Inferior parietal cortex (tissue), 1 donor: Measurements from ENCODE around the gene ATAD2B.
"Not testable (repeated sequence)": the region's sequence is repeated elsewhere in the genome, so short reads cannot be mapped to it uniquely, and the experiment has no call there.

Source experiments
- DNase-seq: peaks from one replicate; pipeline ENCODE4 v3.0.0-alpha.2; 2016; ENCODE audit errors: extremely low spot score

The ATAD2B gene

DNA sequence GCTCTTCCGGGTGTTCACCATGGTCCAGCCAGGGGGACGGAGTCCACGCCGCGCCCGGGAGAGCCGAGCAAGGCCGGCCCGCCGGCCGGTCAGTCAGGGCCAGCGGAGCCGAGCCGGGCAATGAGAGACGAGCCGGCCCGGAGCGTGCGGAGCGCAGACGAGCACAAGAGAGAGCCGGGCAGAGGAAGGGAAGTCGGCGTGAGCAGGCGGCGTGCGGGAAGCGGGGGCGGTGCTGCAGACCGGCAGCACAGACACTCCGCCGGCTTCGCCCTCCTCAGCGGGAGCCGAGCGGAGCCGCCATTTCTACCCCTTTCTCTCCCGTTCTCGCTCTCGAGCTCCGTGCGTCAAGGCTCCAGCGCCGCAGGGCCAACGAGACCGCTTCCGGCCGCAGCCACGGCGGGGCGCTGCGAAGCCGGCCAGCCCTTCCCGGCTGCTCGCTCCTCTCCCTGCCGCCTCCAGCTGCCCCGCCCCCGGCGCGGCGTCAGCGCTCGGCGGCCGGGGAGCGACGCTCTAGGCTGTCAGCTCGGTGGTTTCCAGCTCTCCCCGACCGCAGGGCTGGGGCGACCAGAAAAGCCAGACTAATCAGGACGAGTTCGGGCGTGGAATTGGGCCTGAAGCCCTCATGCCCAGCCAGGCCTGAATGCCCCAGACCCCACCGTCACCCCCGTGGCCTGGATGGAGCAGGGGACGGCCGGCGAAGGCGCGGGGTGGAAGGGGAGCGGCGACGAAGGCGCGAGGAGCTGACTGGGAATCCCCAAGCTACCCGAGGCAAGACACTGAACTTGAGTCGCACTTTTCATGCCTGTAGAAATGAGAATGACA, at the start of gene ATAD2B:
ATAD2B (minus strand) TSS at position 374 of the 822 bp plus-strand sequence; CDS start at position 21, 353 bp downstream.
- DNase-seq: peak; percentile 93

GRCh38 chr2:23967846-23968245, 40.9 kb upstream of the ATAD2B start:
- DNase-seq: no peak

DNA sequence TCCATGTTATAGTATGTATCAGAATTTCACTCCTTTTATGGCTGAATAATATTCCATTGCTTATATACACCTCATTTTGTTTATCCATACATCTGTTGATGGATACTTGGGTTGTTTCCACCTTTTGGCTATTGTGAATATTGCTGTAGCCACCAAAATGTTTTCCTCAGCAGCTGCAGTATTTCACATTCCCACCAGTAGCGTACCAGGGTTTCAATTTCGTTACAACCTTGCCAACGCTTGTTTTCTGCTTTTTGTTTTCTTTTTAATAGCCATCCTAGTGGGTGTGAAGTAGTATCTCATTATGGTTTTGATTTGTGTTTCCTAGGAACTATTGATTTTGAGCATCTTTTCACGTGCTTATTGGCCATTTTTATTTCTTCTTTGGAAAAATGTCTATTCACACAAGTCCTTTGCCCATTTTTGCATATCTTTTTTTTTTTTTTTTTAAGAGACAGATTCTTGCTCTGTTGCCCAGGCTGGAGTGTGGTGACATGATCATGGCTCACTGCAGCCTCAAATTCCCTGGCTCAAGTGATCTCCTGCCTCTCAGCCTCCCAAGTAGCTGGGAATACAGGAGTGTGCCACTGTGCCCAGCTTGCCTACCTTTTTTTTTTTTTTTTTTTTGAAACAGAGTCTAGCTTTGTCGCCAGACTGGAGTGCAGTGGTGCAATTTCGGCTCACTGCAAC, 27.5 kb upstream of the ATAD2B start:
- no peak for DNase-seq

DNA sequence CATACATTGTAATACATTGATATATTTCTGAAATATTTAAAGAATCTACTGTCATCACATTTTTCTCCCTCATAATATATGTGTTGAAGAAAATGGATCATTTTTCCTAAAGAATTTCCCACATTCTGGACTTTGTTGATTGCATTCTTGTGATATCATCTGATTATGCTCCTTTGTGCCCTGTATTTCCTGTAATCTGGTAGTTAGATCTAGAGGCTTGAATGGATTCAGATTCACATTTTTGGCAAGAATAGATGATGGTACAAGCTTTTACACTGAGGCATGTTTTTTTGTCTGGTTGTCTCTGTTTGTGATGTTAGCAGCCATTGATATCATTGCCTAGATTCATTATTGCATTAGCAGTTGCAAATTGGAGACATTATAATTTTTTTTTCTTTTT, 26.7 kb upstream of the ATAD2B start:
- DNase-seq: no peak

- not testable (repeated sequence) for DNase-seq
Observed at GRCh38 chr2:23952558-23952957, 25.6 kb upstream of the ATAD2B start.

DNA sequence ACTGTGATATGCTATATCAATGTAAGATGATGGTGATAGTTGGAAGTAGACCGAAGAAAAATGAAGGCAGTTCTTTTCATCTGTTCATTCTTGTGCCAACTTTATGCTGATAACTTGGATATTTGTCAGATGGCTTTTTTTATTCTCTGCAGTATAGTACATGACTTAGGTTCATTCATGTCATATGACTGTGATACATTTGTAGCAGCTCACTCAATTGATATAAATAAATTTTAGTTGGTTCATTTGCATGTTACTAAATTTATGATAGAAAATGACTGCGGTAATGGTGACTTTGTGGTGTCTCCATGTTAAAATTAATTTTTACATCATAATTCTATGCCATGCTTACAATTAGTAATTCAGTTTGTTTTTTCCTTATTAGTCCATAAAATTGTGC, 20.4 kb upstream of the ATAD2B start:
- no peak for DNase-seq

GRCh38 chr2:23944976-23945375, 18.1 kb upstream of the ATAD2B start:
- no peak for DNase-seq

- DNase-seq: peak; percentile 45
Observed at GRCh38 chr2:23944527-23944926, 17.6 kb upstream of the ATAD2B start.

GRCh38 chr2:23943666-23944065, 16.7 kb upstream of the ATAD2B start:
- DNase-seq: no peak

DNA sequence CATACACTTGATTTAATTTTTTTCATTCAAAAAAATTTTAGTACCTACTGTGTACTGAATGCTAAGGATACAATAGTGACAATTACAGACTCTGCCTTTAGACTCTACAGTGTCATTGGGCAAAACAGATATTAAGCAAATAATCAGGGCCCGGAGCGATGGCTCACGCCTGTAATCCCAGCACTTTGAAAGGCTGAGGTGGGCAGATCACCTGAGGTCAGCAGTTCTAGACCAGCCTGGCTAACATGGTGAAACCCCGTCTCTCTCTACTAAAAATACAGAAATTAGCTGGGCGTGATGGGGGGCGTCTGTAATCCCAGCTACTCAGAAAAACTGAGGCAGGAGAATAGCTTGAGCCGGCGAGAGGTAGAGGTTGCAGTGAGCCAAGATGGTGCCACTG, 14.7 kb upstream of the ATAD2B start:
- DNase-seq: no peak

DNA sequence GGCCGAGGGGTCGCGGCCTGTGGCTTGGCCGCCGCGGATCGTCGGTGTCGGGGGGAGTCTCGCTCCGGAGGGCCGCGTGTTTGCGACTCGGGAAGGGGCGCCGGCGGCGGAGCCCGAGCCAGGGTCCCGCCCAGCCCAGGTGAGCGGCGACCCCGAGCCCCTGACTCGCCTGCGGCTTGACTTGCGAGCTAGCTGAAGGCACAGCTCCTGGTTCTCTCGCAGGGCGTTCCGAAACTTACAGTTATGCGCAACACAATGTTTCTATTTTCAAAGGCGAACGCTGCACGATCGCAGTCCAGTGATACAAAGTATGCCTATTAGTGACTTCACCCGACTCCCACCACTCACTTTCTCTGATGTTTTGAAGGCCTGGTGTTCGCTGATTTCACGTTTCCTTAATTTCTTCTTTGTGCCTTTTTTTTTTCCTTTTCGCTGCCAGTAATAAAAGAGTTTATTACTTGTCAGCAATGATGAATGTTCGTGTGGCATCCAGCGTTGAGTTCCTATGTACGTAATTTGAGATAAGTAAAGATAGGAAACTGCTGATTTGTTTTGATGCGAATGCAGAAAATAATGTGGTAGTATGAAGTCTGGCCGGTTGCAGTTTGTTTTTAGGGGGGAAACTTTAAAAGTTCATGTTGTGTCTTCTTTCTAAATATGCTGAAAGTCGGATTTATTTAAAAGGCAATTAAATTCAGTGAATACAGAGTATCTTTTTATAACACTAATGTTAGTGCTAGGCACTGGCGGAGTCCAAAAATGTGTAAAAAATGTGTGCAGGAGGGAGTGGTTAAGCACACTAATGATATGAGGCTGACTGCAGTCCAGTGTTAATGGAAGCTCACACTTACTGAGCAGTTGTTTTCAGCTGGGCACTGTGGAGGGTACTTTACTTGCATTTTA, 14.0 kb upstream of the ATAD2B start:
- peak; percentile 47 for DNase-seq

DNA sequence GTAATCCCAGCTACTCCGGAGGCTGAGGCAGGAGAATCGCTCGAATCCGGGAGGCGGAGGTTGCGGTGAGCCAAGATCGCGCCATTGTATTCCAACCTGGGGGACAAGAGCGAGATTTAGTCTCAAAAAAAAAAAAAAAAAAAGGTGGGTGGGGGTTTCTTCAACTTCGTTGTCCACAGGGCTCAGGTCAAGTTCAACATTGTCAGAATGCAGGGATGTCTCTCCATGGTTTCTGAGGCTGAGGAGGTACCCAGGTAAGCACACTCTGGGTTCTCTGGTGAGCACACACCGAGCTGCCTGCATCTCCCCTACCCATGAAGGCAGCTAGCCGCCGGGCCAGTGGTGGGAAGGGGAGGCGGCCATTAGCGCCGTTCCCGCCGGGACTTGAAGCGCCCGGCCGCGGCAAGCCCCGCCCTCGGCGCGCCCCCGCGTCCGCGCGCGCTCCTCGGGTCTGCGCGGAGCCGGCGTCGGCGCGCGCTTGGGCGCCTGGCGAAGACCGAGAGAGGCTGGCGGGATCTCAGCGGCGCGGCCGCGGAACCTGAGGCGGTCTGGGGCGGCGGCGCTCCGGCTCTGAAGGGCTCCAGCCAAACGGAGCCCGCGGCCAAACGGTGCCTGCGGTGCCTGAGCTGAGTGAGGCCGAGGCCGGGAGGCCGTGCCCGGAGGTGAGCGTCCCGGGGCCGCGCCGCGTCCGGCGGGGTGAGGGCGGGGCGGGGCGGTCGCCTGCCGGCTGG, 13.2 kb upstream of the ATAD2B start, which contains the start of gene UBXN2A:
UBXN2A (plus strand) TSS at position 477 of the 731 bp plus-strand sequence. CDS start 17,852 bp downstream, outside the sequence.
- DNase-seq: peak; percentile 71

DNA sequence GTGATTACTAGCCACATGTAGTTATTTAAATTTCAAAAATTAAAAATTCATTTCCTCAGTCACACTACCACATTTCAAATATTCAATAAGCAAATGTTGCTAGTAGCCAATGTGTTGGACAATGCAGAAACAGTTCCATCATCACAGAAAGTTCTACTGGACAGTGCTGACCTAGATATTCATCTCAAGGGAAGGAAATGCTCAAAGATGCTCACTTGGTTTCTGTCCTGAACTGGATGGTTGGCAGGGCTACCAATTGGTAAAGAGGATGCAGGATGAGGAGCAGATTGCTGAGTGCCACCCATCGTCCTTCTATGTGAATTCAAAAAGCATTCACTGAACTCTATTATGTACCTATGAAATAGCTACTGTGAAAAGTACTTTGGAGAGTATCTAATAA, 7.3 kb upstream of the ATAD2B start:
- no peak for DNase-seq

GRCh38 chr2:23926290-23926749, 603 bp downstream of the ATAD2B start:
- DNase-seq: no peak

DNA sequence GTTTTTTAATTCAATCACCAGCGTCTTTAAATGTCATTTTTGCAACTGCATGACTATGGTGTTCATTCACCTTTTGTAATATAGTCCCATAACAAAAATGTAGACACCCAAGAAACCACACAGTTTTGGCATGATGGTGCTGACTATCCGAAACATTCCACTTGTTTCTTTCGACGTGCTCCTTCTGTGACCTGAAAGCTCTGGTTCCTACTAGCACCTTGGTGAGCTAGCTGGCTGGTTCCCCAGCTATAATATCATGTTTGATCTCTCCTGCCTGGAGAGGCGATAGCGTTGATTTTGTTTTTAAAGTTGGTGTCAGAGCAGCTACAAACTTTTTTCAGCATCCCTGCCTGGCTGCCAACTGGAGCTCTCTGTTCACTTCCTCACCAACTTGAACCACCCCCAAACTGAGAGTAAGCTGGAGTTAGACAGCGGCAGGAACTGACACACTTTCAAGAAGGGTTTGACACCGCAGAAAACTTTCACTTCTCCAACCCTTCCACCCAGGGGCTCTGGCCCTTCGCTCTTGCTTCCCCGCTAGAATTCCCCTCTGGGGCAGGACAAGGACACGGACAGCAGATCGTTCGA, 1.1 kb downstream of the ATAD2B start:
- DNase-seq: peak; percentile 58

GRCh38 chr2:23924589-23925359, 2.1 kb downstream of the ATAD2B start:
- no peak for DNase-seq

DNA sequence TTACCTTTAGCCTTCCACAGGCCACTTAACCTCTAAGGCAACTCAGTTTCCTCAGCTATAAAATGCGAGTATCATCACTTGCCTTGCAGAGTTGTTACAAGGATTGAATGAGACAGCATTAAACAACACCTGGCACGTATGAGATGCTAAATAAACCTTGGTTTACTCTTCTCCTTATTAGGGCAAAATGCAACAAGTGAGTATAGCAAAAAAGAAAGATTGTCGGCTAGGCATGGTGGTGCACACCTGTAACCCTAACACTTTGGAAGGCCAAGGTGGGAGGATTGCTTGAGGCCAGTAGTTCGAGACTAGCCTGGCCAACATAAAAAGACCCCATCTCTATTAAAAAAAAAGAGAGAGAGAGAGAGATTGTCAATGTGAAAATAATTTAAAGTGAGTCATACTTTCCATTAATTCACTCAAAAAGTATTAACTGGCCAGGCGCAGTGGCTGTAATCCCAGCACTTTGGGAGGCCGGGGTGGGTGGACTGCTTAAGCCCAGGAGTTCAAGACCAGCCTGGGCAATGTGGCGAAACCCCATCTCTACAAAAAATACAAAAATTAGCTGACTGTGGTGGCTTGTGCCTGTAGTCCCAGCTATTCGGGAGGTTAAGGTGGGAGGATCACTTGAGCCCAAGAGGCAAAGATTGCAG, 8.0 kb downstream of the ATAD2B start:
- DNase-seq: no peak

DNA sequence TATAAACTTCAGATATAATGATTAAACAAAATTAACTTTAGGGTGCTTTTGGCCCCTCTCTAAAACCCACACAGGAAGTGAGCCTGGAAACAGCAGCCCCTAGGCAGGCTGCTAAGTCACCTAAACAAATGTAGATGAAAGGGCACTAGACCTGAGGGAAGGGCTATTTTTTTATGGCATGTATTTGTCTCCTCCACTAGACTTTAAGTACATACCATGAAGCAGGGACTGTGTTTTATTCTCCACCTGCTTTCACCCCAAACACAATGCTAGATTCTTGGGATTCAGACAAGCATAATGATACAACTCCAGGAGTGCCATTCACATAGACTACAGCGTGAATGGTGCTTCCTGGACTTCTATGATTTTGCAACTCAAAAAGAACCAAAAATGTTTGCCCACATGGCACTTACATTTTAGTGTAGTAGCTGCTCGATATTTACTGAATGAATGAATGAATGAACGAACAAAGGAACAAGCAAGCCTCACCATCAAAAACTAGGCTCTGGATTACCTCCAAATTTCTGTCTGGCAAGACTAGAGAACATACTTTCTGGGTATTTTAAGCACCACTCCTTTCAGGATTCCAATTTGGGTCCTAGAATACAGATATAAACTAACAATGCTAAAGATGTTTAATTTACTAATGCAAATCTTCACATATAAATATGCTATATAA, 10.1 kb downstream of the ATAD2B start:
- no peak for DNase-seq

DNA sequence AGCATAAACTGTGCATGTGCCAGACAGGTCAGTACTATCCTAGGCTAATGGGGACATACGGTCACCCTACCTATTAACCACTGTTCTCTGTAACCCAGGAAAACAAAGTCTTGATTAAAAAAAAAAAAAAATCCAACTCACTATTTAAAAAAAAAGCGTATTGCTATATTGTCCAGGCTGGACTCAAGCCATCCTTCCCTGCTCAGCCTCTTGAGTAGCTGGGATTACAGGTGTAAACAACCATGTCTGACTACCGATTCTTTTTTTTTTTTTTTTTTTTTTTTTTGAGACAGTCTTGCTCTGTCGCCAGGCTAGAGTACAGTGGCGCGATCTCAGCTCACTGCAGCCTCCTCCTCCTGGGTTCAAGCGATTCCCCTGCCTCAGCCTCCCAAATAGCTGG, 11.6 kb downstream of the ATAD2B start:
- no peak for DNase-seq
